Astrocyte (in vitro differentiated cells and primary cell): ENCODE results near the gene POU6F2. TPM values are rescaled to one million over a fixed set of nuclear protein-coding genes. Genes with fewer than 3 reads are reported as not detected.

Experiments used
- DNase-seq: peaks from one replicate; pipeline ENCODE4 v3.0.0-alpha.2; 2010; ENCODE audit warnings: low read depth
- FAIRE-seq: peaks from 2 replicates; lab custom pipeline; 2011; peaks lifted over from hg19 to GRCh38; lab: Jason Lieb, UNC
- H2AFZ ChIP-seq: 2 replicates; pipeline ENCODE4 v1.6.0; 2012; ENCODE audit warnings: low read depth, low read length, inconsistent platforms
- H3K27ac ChIP-seq: 2 replicates; pipeline ENCODE4 v1.5.1; 2011; ENCODE audit warnings: low read depth, low read length, inconsistent platforms
- H3K27me3 ChIP-seq: 2 replicates; pipeline ENCODE4 v1.6.0; 2011; ENCODE audit warnings: low read length, inconsistent platforms; ENCODE audit not compliant: insufficient read depth
- H3K36me3 ChIP-seq: 2 replicates; pipeline ENCODE4 v1.5.1; 2011; ENCODE audit warnings: low read length, inconsistent platforms; ENCODE audit not compliant: insufficient read depth
- H3K4me1 ChIP-seq: 2 replicates; pipeline ENCODE4 v1.5.1; 2011; ENCODE audit warnings: low read length, inconsistent platforms; ENCODE audit not compliant: insufficient read depth
- H3K4me2 ChIP-seq: 2 replicates; pipeline ENCODE4 v1.6.0; 2012; ENCODE audit warnings: low read length, inconsistent platforms
- H3K4me3 ChIP-seq: 2 replicates; pipeline ENCODE4 v1.5.1; 2011; ENCODE audit warnings: low read depth, mild to moderate bottlenecking, low read length, inconsistent platforms; ENCODE audit not compliant: insufficient read depth
- H3K79me2 ChIP-seq: 2 replicates; pipeline ENCODE4 v1.6.0; 2012; ENCODE audit warnings: mild to moderate bottlenecking, low read length, inconsistent platforms; ENCODE audit not compliant: insufficient read depth
- H3K9ac ChIP-seq: 2 replicates; pipeline ENCODE4 v1.6.0; 2012; ENCODE audit warnings: mild to moderate bottlenecking, low read length, inconsistent platforms
- H3K9me3 ChIP-seq: 2 replicates; pipeline ENCODE4 v1.5.1; 2012; ENCODE audit warnings: low read depth, mild to moderate bottlenecking, low read length, inconsistent platforms; ENCODE audit not compliant: insufficient read depth
- H4K20me1 ChIP-seq: 2 replicates; pipeline ENCODE4 v1.6.0; 2012; ENCODE audit warnings: low read length, inconsistent platforms; ENCODE audit not compliant: insufficient read depth
- H3K27ac Mint-ChIP-seq: one replicate; pipeline ENCODE4 v1.8.0; 2021; ENCODE audit warnings: mild to moderate bottlenecking, mixed read lengths; ENCODE audit not compliant: unreplicated experiment
- H3K27me3 Mint-ChIP-seq: one replicate; pipeline ENCODE4 v1.8.0; 2021; ENCODE audit warnings: low read depth, mixed read lengths; ENCODE audit not compliant: unreplicated experiment
- H3K36me3 Mint-ChIP-seq: one replicate; pipeline ENCODE4 v1.8.0; 2021; ENCODE audit warnings: low read depth, mixed read lengths; ENCODE audit not compliant: unreplicated experiment
- H3K4me1 Mint-ChIP-seq: one replicate; pipeline ENCODE4 v1.8.0; 2021; ENCODE audit warnings: low read depth, mixed read lengths; ENCODE audit not compliant: unreplicated experiment
- H3K4me3 Mint-ChIP-seq: one replicate; pipeline ENCODE4 v1.8.0; 2021; ENCODE audit warnings: mild to moderate bottlenecking, moderate library complexity, mixed read lengths; ENCODE audit not compliant: unreplicated experiment
- H3K9me3 Mint-ChIP-seq: one replicate; pipeline ENCODE4 v1.8.0; 2021; ENCODE audit warnings: mild to moderate bottlenecking, mixed read lengths; ENCODE audit not compliant: unreplicated experiment
- EZH2 ChIP-seq: IDR thresholded peaks from 2 replicates; pipeline ENCODE4 v1.6.1; 2012; ENCODE audit warnings: mild to moderate bottlenecking, low read length, inconsistent platforms; ENCODE audit not compliant: insufficient read depth
- total RNA-seq: library from RNA; stranded (reverse); gene quantifications from 2 replicates; pipeline ENCODE4 v1.2.1, GENCODE V29; 2021
- TF ChIP-seq, protein P1 (sequence below): IDR thresholded peaks from 2 replicates; pipeline ENCODE4 v1.5.1; 2011; ENCODE audit warnings: low read depth, mild to moderate bottlenecking, inconsistent platforms, low read length, moderate library complexity; ENCODE audit not compliant: insufficient read depth

POU6F2 gene
- total RNA-seq, 1 donor from 2014 or later, result 0.45 TPM

DNA sequence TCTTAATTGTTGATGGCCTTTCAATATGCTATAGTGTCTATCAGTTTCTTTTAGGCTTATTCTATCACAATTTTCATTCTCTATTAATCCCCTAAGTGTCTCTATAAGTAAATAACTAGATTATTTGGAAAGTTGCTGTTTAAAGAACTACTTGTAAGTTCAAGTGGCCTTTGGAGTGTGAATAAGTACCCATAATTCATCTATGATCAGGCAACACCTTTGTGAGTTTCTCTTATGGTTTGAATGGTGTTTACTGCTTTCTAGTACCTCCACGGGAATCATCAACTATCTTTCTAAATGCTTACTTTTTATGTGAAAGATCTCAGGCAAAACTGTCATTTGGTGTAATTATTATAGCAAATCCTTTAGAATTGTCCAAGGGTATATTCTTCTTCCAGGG is 166.7 kb downstream of the POU6F2 start:
- no peak overlapping the region for H3K4me3 ChIP-seq
- no peak overlapping the region for H3K27ac ChIP-seq
- H3K36me3 ChIP-seq, result no peaks in the 10 kb centered on the region
- no peak overlapping the region for H3K9ac ChIP-seq
- no peak for DNase-seq
- H4K20me1 ChIP-seq, result no peaks in the 10 kb centered on the region
- FAIRE-seq, result no peak
- no peak for TF ChIP-seq EZH2
- TF ChIP-seq, protein P1, sequence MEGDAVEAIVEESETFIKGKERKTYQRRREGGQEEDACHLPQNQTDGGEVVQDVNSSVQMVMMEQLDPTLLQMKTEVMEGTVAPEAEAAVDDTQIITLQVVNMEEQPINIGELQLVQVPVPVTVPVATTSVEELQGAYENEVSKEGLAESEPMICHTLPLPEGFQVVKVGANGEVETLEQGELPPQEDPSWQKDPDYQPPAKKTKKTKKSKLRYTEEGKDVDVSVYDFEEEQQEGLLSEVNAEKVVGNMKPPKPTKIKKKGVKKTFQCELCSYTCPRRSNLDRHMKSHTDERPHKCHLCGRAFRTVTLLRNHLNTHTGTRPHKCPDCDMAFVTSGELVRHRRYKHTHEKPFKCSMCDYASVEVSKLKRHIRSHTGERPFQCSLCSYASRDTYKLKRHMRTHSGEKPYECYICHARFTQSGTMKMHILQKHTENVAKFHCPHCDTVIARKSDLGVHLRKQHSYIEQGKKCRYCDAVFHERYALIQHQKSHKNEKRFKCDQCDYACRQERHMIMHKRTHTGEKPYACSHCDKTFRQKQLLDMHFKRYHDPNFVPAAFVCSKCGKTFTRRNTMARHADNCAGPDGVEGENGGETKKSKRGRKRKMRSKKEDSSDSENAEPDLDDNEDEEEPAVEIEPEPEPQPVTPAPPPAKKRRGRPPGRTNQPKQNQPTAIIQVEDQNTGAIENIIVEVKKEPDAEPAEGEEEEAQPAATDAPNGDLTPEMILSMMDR, result no peak
- H3K27ac Mint-ChIP-seq, result no peak overlapping the region
- no peaks in the 10 kb centered on the region for H3K27me3 ChIP-seq
- H2AFZ ChIP-seq, result no peak overlapping the region
- H3K79me2 ChIP-seq, result no peaks in the 10 kb centered on the region
- H3K4me1 ChIP-seq, result no peaks in the 10 kb centered on the region
- H3K4me2 ChIP-seq, result no peak overlapping the region
- H3K36me3 Mint-ChIP-seq, result no peaks in the 10 kb centered on the region
- H3K27me3 Mint-ChIP-seq, result no peaks in the 10 kb centered on the region
- peaks cover 4% of the 10 kb centered on the region for H3K9me3 Mint-ChIP-seq
- no peak overlapping the region for H3K4me3 Mint-ChIP-seq
- no peaks in the 10 kb centered on the region for H3K9me3 ChIP-seq
- H3K4me1 Mint-ChIP-seq, result no peaks in the 10 kb centered on the region

DNA sequence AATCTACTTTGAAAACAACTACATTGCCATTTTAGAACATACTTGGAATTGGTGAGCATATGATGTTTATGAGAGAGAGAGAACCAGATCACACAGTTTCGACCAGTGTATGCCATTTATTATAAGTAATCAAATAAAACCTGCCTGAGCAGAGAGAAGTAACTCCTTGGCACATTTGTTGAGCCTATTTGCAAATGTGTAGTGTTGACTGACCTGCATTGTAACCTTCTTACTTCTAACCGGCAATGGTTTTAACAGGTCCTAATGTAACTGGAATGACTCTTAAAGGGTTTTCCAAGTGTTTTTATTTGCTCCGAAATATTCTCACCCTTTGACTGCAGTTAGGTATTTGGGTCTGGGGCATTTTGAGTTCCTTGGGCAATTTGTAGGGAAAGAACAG is 167.6 kb downstream of the POU6F2 start:
- H3K4me2 ChIP-seq, result no peak overlapping the region
- FAIRE-seq, result no peak
- no peak overlapping the region for H3K4me3 Mint-ChIP-seq

DNA sequence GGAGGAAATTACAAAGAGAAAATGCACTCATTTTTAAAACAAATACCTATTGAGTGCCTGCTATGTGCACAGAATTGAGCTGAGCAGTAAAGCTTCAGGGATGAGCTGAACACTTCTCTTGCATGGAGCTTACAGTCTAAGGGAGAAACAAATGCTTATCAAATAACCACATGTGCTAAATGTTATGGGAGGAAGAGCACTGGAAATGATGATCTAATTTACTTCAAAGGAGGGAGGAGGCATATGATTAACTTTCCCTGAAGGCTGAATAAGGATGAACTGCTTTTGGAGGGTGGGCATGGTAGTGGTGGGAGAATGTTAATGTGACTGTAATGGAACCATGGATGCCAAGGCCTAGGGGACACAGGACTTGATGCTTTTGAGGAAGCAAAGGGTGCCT is 168.2 kb downstream of the POU6F2 start:
- no peak for FAIRE-seq

More for the DNA sequence above, 167.6 kb downstream of the POU6F2 start:
- Mint-ChIP-seq H3K36me3 (no peaks in the 10 kb centered on the region), H3K4me1 (no peaks in the 10 kb centered on the region), H3K27me3 (no peaks in the 10 kb centered on the region), H3K27ac (no peak overlapping the region), H3K9me3 (peaks cover 2% of the 10 kb centered on the region)
- no peak overlapping the region for H2AFZ ChIP-seq
- H3K27me3 ChIP-seq, result no peaks in the 10 kb centered on the region
- no peaks in the 10 kb centered on the region for H3K4me1 ChIP-seq
- H3K9me3 ChIP-seq, result no peaks in the 10 kb centered on the region
- no peak for TF ChIP-seq EZH2
- TF ChIP-seq, protein P1, result no peak
- H3K4me3 ChIP-seq, result no peak overlapping the region
- no peaks in the 10 kb centered on the region for H4K20me1 ChIP-seq
- H3K9ac ChIP-seq, result no peak overlapping the region
- H3K36me3 ChIP-seq, result no peaks in the 10 kb centered on the region
- DNase-seq, result no peak
- no peak overlapping the region for H3K27ac ChIP-seq
- no peaks in the 10 kb centered on the region for H3K79me2 ChIP-seq

More for the DNA sequence above, 168.2 kb downstream of the POU6F2 start:
- Mint-ChIP-seq H3K4me1 (no peaks in the 10 kb centered on the region), H3K27ac (no peak overlapping the region), H3K9me3 (no peaks in the 10 kb centered on the region), H3K27me3 (no peaks in the 10 kb centered on the region), H3K4me3 (no peak overlapping the region), H3K36me3 (no peaks in the 10 kb centered on the region)
- Histone ChIP-seq H3K27me3 (no peaks in the 10 kb centered on the region), H3K4me3 (no peak overlapping the region), H3K36me3 (no peaks in the 10 kb centered on the region), H3K9me3 (no peaks in the 10 kb centered on the region), H2AFZ (no peak overlapping the region), H3K79me2 (no peaks in the 10 kb centered on the region), H3K4me2 (no peak overlapping the region), H4K20me1 (no peaks in the 10 kb centered on the region), H3K9ac (no peak overlapping the region), H3K4me1 (no peaks in the 10 kb centered on the region), H3K27ac (no peak overlapping the region)
- no peak for DNase-seq
- TF ChIP-seq, protein P1, result no peak
- no peak for TF ChIP-seq EZH2
